NB4 (cell line): ENCODE data around the gene RAC2.

Experiments
- CTCF ChIP-seq: IDR thresholded peaks from one replicate; pipeline ENCODE4 v1.5.1; 2012; ENCODE audit warnings: low read depth, low read length
- MYC ChIP-seq: IDR thresholded peaks from 2 replicates; pipeline ENCODE4 v1.6.1; 2011; ENCODE audit warnings: low read depth, low read length
- POLR2A ChIP-seq: IDR thresholded peaks from 2 replicates; pipeline ENCODE4 v1.6.1; 2011; ENCODE audit warnings: mild to moderate bottlenecking; ENCODE audit not compliant: insufficient read length; ENCODE audit errors: extremely low read depth

- TF ChIP-seq POLR2A (no peak), CTCF (no peak), MYC (no peak)
Observed at GRCh38 chr22:37231406-37232139, 12.5 kb downstream of the RAC2 start.
